ENCODE measurements around the gene HOXD12.

GRCh38 chr2:176099728-176100546 lies at the start of gene HOXD12:
- no peak for TF ChIP-seq EZH2 (IDR thresholded peaks at IDR 0.05; ENCODE audit: borderline replicate concordance, low read depth, low read length, poor library complexity, severe bottlenecking)
- TF ChIP-seq CTCF (conservative IDR thresholded peaks at IDR 0.05; ENCODE audit: low read depth, low read length), result no peak
